Lung microvascular endothelial cell (primary cell): ENCODE data around the gene TRIM9. TPM values are rescaled to one million over a fixed set of nuclear protein-coding genes. Genes with fewer than 3 reads are reported as not detected.

Source experiments
- DNase-seq, 2 donors: peaks; one replicate each; pipeline versions ENCODE4 v3.0.0 to v3.0.0-alpha.2; 2010; ENCODE audit warnings: low read depth in 2 of 2
- total RNA-seq: library from RNA; depleted of rRNA; stranded (reverse); fragments of >200 nt; gene quantifications from 2 replicates; pipeline ENCODE4 v1.2.1, GENCODE V29; 2014

TRIM9 gene
- total RNA-seq, 1 donor from 2014 or later: under 0.01 TPM

- no peak for DNase-seq
These were observed 158.0 kb downstream of the TRIM9 start for GRCh38 chr14:50936882-50937281.

DNA sequence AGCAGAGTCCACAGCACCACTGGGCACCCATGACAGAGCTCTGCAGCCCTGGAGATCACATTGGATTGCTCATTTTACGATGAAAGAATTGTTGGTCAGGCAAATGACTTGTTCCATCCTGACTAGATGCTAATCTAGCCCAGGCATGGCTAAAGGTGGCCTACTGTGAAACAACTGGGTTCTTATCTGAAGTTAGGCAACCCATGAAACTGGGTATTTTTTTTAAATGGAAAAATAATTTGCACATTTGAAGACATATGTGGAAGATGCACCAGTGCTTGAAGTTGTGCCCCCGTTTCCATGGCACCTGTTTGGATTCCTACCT is 158.9 kb downstream of the TRIM9 start:
- DNase-seq: no peak

DNA sequence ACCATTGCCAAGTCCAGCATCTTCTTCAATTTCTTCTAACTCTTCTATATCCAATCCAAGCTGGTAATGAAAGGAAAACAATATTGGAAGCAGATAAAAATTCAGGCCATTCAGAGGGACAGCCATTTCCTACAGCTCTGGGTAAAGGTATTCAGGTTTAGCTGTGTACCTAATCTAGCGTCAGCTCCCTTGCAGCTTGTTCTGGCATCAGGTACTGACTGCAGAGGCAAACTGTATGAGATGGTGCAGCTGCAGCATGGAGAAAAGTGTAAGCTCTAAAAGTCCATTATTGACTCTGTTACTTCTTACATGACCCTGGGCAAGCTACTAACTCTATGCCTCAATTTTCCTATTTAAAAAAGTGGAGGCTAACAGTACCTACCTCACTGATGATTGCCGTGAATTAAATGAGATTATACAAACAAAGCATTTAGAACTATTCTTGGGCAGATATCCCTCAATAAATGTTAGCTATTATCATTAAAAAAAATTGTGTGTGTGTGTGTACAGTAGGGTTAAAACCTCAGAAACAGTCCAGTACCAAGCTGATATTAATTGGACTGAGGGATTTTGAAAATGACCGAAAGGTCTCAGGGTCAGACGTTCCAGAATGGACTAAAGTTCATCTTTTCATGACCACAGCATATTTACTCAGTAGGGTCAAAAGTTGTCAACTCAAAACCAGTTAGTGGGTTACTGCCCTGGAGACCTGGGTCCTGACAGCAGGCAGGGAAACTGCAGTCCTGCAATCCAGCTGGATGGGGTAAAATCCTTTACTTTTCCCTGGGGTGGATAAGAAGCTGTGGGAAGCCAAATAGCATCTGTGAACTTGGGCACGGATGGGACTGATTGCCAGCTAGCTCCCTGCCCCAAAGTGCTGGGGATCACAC is 159.5 kb downstream of the TRIM9 start:
- DNase-seq: no peak

- no peak for DNase-seq
These were observed 162.1 kb downstream of the TRIM9 start for GRCh38 chr14:50932592-50933495.

- DNase-seq: peak in 1 of 2 donors; percentile 36
These were observed 162.7 kb downstream of the TRIM9 start for GRCh38 chr14:50932156-50932555.

DNA sequence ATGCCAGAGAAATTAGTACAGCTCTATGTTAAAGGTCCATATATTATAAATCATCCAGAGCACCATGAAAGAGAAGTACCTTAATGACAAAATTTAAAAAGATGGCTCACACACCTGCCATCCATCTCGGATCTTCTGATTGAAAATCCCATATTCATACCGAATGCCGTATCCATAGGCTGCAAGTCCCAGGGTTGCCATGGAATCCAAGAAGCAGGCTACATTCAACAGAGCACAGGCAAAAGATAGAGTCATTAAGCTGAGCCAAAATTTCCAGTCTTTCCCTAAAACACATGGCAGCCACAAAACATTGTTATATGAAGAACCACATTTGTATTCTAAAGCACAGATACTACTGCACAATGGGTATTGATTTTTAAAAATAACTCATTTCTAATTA is 163.3 kb downstream of the TRIM9 start:
- DNase-seq: no peak

GRCh38 chr14:50929506-50929905 is 165.4 kb downstream of the TRIM9 start:
- DNase-seq: no peak

DNA sequence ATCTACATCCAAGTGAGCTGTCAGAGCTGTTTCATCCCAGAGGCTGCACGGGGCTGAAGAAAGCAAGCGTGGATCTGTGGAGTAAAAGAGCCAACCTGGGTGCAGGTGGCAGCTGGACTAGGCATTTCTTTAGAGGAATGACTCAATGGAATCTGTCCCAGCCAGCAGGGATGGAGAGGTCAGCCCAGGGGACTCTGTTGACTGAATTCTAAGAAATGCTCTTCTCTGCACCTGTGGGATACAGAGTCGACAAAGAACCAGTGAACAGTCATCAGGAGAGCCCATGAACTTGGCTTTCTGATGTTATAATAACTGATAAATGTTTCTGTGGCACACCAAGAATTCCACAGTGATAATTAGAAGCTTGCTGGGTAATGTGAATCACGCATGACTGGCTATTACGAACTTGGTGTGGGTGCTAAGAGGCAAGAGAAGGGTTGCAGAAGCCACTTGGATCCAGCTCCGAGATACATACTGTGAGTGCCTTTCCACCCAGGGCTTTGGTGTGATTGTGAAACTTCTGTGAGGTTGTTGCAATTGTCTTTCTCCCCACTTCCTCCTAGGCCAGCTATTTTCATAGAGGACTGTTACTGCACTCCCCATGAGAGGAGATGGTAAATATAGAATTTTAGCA is 166.8 kb downstream of the TRIM9 start:
- DNase-seq: no peak

GRCh38 chr14:50926851-50927386 is 168.0 kb downstream of the TRIM9 start:
- DNase-seq: peak; percentile 46 to 54

Other genes with a start within 250 kb of the TRIM9 start
- gene ABHD12B, start 223.1 kb downstream of the TRIM9 start, total RNA-seq: not detected in 2 replicates
- gene PYGL, start 150.6 kb downstream of the TRIM9 start, total RNA-seq: 62.8 and 71.6 TPM in 2 replicates
- gene TMX1, start 145.1 kb upstream of the TRIM9 start, total RNA-seq: 34.0 and 40.5 TPM in 2 replicates